M059J (cell line): ENCODE results near the gene YIPF6. TPM values are rescaled to one million over a fixed set of nuclear protein-coding genes. Genes with fewer than 3 reads are reported as not detected.
"Not testable (repeated sequence)": the region's sequence is repeated elsewhere in the genome, so short reads cannot be mapped to it uniquely, and the experiment has no call there.

Experiments
- DNase-seq: peaks from one replicate; pipeline ENCODE4 v3.0.0-alpha.2; 2012; ENCODE audit warnings: low read depth
- total RNA-seq: library from RNA; depleted of rRNA; stranded (reverse); fragments of >200 nt; shearing (Covaris generic); gene quantifications from 2 replicates; pipeline ENCODE4 v1.2.3, GENCODE V29; 2014

YIPF6 gene
- total RNA-seq, 1 experiment from 2014 or later = 46.8 TPM

DNA sequence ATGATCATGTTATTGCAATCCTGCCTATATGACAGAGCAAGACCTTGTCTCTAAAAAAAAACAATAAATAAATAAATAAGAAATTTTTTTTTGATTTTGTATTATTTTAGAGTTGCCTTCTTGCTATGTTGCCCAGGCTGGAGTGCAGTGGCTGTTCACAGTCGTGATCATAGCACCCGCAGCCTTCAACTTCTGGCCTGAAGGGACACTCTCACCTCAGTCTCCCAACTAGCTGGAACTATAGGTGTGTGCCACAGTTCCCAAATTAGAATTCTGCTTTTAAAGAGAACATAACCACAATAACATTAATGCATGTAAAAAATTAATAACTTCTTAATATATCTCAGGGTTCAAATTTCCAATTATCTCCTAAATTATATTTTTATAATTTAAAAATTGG, 7.8 kb downstream of the YIPF6 start:
- no peak for DNase-seq

- peak; percentile 70 for DNase-seq
Measured at GRCh38 chrX:68508799-68509198, 9.9 kb downstream of the YIPF6 start.

DNA sequence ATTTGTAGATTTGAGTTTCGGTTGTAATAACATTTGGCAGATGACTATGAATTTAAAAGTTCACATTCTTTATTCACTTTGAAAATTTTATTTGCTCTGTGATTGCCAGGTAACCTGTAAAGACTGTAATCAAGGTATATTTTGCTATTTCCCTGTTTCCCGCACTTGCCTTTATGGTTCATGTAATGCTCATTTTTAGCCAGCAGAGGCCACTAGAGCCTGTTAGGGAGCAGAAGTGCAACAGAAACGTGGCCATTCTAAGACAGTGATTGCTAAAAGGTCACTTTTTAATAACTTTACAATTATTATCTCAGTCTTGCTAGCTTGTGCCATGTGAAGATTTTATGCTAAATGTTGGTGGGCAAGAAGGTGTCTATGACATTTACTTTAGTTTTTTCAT, 12.4 kb downstream of the YIPF6 start:
- DNase-seq = peak; percentile 56

DNA sequence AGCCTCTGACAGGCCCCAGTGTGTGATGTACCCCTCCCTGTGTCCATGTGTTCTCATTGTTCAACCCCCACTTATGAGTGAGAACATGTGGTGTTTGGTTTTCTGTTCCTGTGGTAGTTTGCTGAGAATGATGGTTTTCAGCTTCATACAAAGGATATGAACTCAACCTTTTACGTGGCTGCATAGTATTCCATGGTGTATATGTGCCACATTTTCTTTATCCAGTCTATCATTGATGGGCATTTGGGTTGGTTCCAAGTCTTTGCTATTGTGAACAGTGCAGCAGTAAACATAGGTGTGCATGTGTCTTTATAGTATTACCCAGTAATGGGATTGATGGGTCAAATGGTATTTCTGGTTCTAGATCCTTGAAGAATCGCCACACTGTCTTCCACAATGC, 25.8 kb downstream of the YIPF6 start:
- DNase-seq = not testable (repeated sequence)

DNA sequence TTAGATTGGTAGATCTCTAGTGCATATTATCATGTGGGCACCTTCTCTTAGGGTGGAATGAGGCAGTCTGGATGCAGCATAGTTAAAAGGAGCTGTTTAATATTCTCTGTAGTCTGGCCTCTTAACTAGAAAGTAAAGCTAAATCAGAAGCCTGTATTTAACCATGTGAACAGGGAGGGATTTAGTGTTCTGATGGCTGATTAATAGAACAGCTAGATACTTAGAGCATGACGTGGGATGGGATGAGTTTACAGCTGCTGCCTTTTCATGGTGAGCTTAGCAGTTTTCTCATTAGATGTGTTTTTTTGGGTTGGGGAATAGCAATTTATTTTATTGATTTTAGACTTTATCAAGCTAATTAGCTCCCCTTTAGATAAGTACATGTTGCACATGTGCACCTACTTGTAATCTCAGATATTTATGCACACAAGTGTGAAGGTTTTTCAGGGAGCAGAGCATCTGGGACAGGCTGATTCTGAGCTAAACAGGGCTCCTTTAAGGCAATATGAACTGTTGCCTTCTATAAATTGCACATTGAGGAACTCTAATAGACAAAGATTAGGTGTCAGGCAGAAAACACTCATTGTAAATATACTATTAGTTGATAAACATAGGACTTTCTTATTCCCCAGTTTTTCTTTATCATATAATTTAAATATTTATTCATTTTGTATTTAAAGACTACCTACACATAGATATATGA, 34.1 kb downstream of the YIPF6 start:
- DNase-seq = no peak

DNA sequence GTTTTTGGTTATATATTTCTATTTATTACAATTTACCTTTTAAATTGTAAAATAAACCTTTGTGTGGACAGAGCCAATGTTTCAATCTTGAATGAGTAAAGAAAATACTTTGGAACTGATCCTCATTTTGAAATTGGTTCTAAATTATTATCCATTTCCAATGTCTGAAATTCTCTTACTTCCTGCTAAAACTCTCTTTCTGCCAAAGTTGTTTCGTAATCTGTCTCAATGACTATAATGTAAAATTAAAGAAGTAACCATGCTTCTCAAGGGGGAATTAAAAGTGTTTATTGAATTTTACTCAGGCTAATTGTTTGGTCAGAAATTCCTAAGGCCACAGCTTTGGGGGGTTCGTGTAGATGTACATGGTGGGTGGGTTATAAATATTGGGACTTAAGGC, 34.8 kb downstream of the YIPF6 start:
- no peak for DNase-seq

DNA sequence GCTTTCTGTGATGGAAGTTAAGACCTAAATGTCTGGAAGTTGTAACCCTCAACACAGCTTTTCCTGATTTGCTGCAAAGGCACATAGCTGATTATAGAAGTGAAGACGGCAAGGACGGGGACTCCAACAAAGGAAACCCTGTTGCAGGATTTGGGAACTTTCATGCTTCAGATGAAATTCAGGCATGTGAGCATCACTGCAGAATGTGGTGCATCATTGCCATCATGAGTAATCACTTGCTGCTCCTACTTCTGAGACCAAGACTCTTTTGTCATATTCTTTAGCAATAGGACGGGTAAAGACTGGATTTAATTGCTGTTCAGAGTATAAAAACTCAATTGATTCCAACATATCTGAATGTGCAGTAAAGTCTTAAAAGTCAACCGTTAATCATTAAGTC, 35.8 kb downstream of the YIPF6 start:
- no peak for DNase-seq

DNA sequence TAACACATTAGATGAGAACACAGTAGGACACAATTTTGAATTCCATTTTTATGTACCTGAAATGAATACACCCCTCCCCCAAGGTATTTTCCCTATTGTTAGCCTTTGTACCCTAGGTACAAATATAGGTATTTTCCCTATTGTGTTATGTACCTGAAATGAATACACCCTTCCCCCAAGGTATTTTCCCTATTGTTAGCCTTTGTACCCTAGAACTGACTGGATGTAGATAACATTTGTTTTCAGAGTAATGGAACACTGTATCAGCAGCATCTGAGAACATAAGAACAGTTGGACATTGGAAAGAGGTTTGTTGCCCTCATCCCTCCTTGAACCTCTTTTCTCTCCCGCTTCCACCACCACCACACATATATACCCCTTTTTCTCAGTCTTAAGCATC, 37.6 kb downstream of the YIPF6 start:
- DNase-seq = no peak

- DNase-seq = no peak
Measured at GRCh38 chrX:68536884-68537283, 38.0 kb downstream of the YIPF6 start.

DNA sequence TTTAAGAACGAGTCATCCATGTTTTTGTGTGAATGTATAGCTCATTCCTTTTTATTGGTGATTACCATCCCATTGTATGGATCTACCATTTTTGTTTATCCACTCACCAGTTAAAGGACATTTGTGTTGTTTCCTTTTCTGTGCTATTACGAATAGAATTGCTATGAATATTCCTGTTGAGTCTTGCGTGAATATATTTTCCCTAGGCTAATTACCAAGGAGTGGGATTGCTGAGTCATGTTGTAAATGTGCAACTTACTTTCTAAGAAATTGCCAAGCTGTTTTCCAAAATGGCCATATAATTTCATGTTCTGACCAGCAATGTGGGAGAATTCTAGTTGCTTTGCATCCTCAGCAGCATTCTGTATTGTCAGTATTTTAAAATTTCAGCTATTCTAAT, 51.3 kb downstream of the YIPF6 start:
- DNase-seq = no peak

GRCh38 chrX:68556036-68556435, 57.2 kb downstream of the YIPF6 start:
- DNase-seq = no peak

GRCh38 chrX:68557126-68557525, 58.3 kb downstream of the YIPF6 start:
- not testable (repeated sequence) for DNase-seq

GRCh38 chrX:68559905-68560304, 61.1 kb downstream of the YIPF6 start:
- not testable (repeated sequence) for DNase-seq

GRCh38 chrX:68568136-68568535, 69.3 kb downstream of the YIPF6 start:
- DNase-seq = no peak

GRCh38 chrX:68570598-68570997, 71.7 kb downstream of the YIPF6 start:
- DNase-seq = peak; percentile 37

DNA sequence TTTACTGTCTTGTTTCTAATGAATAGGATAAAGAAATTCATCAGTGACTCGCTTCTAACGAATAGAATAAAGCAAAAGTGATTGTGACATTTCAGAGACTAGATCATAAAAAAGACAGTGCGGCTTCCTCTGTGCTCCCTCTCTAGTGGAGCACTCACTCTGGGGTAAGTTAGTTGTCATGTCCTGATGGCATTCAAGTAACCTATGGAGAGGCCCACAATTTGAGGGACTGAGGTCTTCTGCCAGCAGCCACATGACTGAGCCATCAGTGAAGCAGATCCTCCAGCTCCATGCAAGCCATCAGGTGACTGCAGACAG, 72.4 kb downstream of the YIPF6 start:
- DNase-seq = no peak

DNA sequence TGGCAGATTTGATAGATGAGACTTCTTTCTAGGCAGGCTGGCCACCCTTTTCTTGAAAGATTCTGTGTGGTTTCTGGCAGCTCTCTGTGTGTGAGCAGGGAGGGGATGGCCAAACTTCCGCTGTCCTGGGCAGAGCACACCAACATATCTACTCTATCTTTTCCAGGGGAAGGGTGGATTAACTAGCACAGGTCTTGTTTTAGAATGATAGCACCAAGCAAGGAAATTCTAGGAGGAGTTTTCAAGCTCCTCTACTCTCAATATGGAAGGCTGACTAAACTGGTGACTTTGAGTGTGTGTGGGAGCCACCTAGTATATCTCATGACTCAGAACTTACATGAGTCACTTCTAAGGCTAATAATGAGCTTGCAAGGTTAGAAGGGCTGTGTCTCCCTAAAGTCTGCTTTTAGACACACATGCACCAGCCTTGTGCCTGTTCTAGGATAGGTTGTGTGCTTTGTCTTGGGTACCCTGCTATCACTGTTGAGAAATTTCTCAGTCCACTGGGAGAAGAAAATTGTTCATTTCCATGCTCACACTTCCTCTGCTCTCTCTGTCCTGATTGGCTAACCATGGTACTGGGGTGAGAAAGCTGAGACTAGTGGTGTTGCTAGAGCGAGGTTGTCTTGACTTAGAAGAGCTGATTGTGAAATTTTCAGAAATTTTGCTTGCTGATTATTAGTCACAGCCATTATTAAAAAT, 72.9 kb downstream of the YIPF6 start:
- DNase-seq = peak; percentile 93

DNA sequence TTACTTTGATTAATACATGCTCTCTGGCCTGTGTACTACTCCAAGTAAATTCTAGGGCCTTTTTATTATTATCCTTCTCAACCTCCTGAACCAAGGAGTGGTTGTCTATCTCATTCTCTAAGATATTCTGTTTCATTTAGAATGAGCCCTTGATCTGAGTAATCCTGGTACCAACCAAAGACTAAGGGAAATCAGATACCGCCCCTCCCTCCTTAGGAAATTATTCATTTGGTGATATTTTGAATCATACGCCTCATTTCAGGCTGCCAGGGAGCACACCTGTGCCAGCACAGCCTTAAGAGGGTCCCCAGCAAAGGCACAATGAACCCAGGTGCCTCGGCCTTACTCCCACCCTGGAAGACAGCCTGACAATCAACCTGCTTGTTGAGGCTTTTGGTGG, 75.4 kb downstream of the YIPF6 start:
- no peak for DNase-seq

DNA sequence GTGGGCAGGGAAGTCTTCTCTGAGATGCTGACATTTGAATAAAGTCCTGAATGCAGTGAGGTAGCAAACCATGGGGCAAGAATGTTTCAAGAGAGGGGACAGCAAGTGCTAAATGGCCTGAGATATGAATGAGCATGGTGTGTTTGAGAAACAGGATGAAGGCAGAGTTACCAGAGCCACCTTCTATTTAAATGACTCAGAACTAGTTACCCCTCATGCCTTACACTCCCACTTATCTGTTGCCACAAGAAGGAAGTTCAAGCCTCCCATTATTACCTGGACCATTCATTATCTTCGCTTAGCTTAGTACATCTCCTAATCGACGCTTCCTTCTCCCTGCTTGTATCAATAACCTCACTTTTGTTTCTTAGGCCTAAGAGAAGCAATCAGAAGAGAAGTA, 81.0 kb downstream of the YIPF6 start:
- DNase-seq = no peak

- DNase-seq = no peak
Measured at GRCh38 chrX:68584221-68584620, 85.4 kb downstream of the YIPF6 start.
